ENCODE results near the gene ARHGAP45. TPM values are rescaled to one million over a fixed set of nuclear protein-coding genes. Genes with fewer than 3 reads are reported as not detected.
A peak's percentile ranks its signal among the peaks of the same experiment; 100 is the strongest.
"Not testable (repeated sequence)": the region's sequence is repeated elsewhere in the genome, so short reads cannot be mapped to it uniquely, and the experiment has no call there.

ARHGAP45 gene
- total RNA-seq, 2 experiments from 2014 or later, result 113 to 122 TPM

- H3K36me3 Mint-ChIP-seq, result peaks cover 1% of the 10 kb centered on the region
- H3K4me1 Mint-ChIP-seq, result peaks cover 17% of the 10 kb centered on the region
- H3K27me3 Mint-ChIP-seq, result no peaks in the 10 kb centered on the region
- peak overlapping the region; percentile 16 for H3K27ac Mint-ChIP-seq
- H3K9me3 Mint-ChIP-seq, result no peaks in the 10 kb centered on the region
- no peak for DNase-seq
- H3K4me3 Mint-ChIP-seq, result no peak overlapping the region
Observed at GRCh38 chr19:1106841-1107660, 40.1 kb downstream of the ARHGAP45 start.

- no peaks in the 10 kb centered on the region for H3K9me3 Mint-ChIP-seq
- no peak overlapping the region for H3K27ac Mint-ChIP-seq
- H3K4me1 Mint-ChIP-seq, result peaks cover 11% of the 10 kb centered on the region
- no peak for DNase-seq
- no peak overlapping the region for H3K4me3 Mint-ChIP-seq
- H3K27me3 Mint-ChIP-seq, result no peaks in the 10 kb centered on the region
- peaks cover 1% of the 10 kb centered on the region for H3K36me3 Mint-ChIP-seq
Observed at GRCh38 chr19:1107661-1108261, 40.8 kb downstream of the ARHGAP45 start.

GRCh38 chr19:1108291-1109031 lies 41.5 kb downstream of the ARHGAP45 start:
- Mint-ChIP-seq H3K27me3 (no peaks in the 10 kb centered on the region), H3K4me1 (peaks cover 4% of the 10 kb centered on the region), H3K36me3 (peaks cover 1% of the 10 kb centered on the region), H3K9me3 (no peaks in the 10 kb centered on the region), H3K4me3 (no peak overlapping the region), H3K27ac (no peak overlapping the region)
- DNase-seq, result no peak

GRCh38 chr19:1109032-1109551 lies 42.1 kb downstream of the ARHGAP45 start:
- Mint-ChIP-seq H3K27ac (no peak overlapping the region), H3K4me1 (peaks cover 3% of the 10 kb centered on the region), H3K27me3 (no peaks in the 10 kb centered on the region), H3K9me3 (no peaks in the 10 kb centered on the region), H3K4me3 (no peak overlapping the region), H3K36me3 (peaks cover 1% of the 10 kb centered on the region)
- no peak for DNase-seq

GRCh38 chr19:1109697-1110671 lies 43.0 kb downstream of the ARHGAP45 start:
- Mint-ChIP-seq H3K27ac (no peak overlapping the region), H3K9me3 (no peaks in the 10 kb centered on the region), H3K4me1 (peaks cover 3% of the 10 kb centered on the region), H3K4me3 (no peak overlapping the region), H3K36me3 (peaks cover 1% of the 10 kb centered on the region), H3K27me3 (no peaks in the 10 kb centered on the region)
- DNase-seq, result no peak

GRCh38 chr19:1110809-1111640 lies 44.1 kb downstream of the ARHGAP45 start:
- Mint-ChIP-seq H3K36me3 (peaks cover 1% of the 10 kb centered on the region), H3K4me1 (no peaks in the 10 kb centered on the region), H3K9me3 (no peaks in the 10 kb centered on the region), H3K27ac (no peak overlapping the region), H3K27me3 (no peaks in the 10 kb centered on the region), H3K4me3 (no peak overlapping the region)
- no peak for DNase-seq

- H3K4me3 Mint-ChIP-seq, result no peak overlapping the region
- no peaks in the 10 kb centered on the region for H3K27me3 Mint-ChIP-seq
- peaks cover 1% of the 10 kb centered on the region for H3K36me3 Mint-ChIP-seq
- H3K27ac Mint-ChIP-seq, result no peak overlapping the region
- H3K4me1 Mint-ChIP-seq, result no peaks in the 10 kb centered on the region
- no peak for DNase-seq
- H3K9me3 Mint-ChIP-seq, result no peaks in the 10 kb centered on the region
Observed at GRCh38 chr19:1111641-1112267, 44.8 kb downstream of the ARHGAP45 start.

- H3K27ac Mint-ChIP-seq, result no peak overlapping the region
Observed at GRCh38 chr19:1112268-1113029, 45.5 kb downstream of the ARHGAP45 start.

GRCh38 chr19:1113030-1113985 lies 46.3 kb downstream of the ARHGAP45 start:
- H3K4me3 Mint-ChIP-seq, result no peak overlapping the region
- H3K9me3 Mint-ChIP-seq, result no peaks in the 10 kb centered on the region
- no peaks in the 10 kb centered on the region for H3K4me1 Mint-ChIP-seq
- no peak overlapping the region for H3K27ac Mint-ChIP-seq
- DNase-seq, result peak; percentile 86
- H3K36me3 Mint-ChIP-seq, result peaks cover 1% of the 10 kb centered on the region
- no peaks in the 10 kb centered on the region for H3K27me3 Mint-ChIP-seq

More at GRCh38 chr19:1112268-1113029, 45.5 kb downstream of the ARHGAP45 start:
- Mint-ChIP-seq H3K27me3 (no peaks in the 10 kb centered on the region), H3K36me3 (peaks cover 1% of the 10 kb centered on the region), H3K4me3 (no peak overlapping the region), H3K9me3 (no peaks in the 10 kb centered on the region), H3K4me1 (no peaks in the 10 kb centered on the region)
- DNase-seq, result no peak

GRCh38 chr19:1113986-1114483 lies 47.1 kb downstream of the ARHGAP45 start:
- Mint-ChIP-seq H3K9me3 (no peaks in the 10 kb centered on the region), H3K4me3 (no peak overlapping the region), H3K27ac (no peak overlapping the region), H3K36me3 (no peaks in the 10 kb centered on the region), H3K4me1 (no peaks in the 10 kb centered on the region), H3K27me3 (no peaks in the 10 kb centered on the region)
- no peak for DNase-seq

- not testable (repeated sequence) for H3K36me3 Mint-ChIP-seq
Observed at GRCh38 chr19:1114728-1115127, 47.8 kb downstream of the ARHGAP45 start.

More at GRCh38 chr19:1114728-1115127, 47.8 kb downstream of the ARHGAP45 start:
- H3K27ac Mint-ChIP-seq, result peak overlapping the region; percentile 25
- not testable (repeated sequence) for H3K9me3 Mint-ChIP-seq, DNase-seq, H3K4me3 Mint-ChIP-seq, H3K4me1 Mint-ChIP-seq, H3K27me3 Mint-ChIP-seq

Data from activated naive CD8-positive, alpha-beta T cell treated with anti-CD3 and anti-CD28 coated beads for 36 hours (primary cell).